Effector memory CD4-positive, alpha-beta T cell (primary cell): ENCODE results near the gene NACAD.

Source experiments
- DNase-seq, 3 donors: peaks; one replicate each; pipeline ENCODE4 v3.0.0-alpha.2; 2020
- H3K27ac ChIP-seq: 2 replicates; pipeline ENCODE4 v1.7.0; 2013; ENCODE audit warnings: mild to moderate bottlenecking, low read length, moderate library complexity; ENCODE audit not compliant: insufficient read depth, poor library complexity, severe bottlenecking
- H3K27me3 ChIP-seq: replicated peaks from 2 replicates; pipeline ENCODE4 v1.7.0; 2013; ENCODE audit warnings: mild to moderate bottlenecking, low read length; ENCODE audit not compliant: insufficient read depth, control insufficient read depth, poor library complexity, severe bottlenecking
- H3K36me3 ChIP-seq: 2 replicates; pipeline ENCODE4 v1.7.0; 2013; ENCODE audit warnings: mild to moderate bottlenecking, low read length, moderate library complexity; ENCODE audit not compliant: control insufficient read depth, insufficient read depth
- H3K4me1 ChIP-seq: 2 replicates; pipeline ENCODE4 v1.7.0; 2013; ENCODE audit warnings: low read length, mild to moderate bottlenecking; ENCODE audit not compliant: control insufficient read depth, insufficient read depth, poor library complexity, severe bottlenecking
- H3K4me3 ChIP-seq: 2 replicates; pipeline ENCODE4 v1.7.0; 2013; ENCODE audit warnings: low read length, low read depth, mild to moderate bottlenecking; ENCODE audit not compliant: insufficient read depth, poor library complexity, severe bottlenecking
- H3K9me3 ChIP-seq: 2 replicates; pipeline ENCODE4 v1.7.0; 2013; ENCODE audit warnings: mild to moderate bottlenecking, low read length, moderate library complexity; ENCODE audit not compliant: control insufficient read depth

The NACAD gene

DNA sequence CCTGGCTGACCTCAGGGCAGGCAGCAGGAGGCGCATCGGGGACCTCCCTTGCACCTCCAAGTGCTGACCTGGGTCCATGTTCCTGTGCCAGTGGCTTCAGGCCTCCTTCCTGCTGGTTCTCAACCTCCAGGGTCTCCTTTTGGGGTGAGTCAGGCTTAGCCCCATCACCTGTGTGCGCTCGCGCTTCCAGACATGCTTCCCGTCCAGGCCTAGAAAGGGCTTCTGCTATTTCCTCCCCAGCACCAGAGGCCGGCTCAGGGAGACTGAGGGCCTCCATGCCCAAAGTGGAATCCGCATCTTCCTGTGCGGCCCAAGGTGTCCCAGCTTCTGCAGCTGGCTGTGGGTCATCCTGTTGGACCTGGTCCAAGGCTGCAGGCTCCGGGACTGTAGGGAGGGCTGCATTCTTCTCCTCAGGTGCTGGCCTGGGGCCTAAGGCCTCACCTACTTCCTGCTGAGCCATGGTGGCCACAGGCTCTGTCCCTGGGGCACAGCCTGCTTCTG lies 5.9 kb downstream of the NACAD start:
- Histone ChIP-seq H3K4me3 (no peak overlapping the region), H3K4me1 (no peaks in the 10 kb centered on the region), H3K27me3 (no peaks in the 10 kb centered on the region), H3K27ac (no peak overlapping the region), H3K9me3 (no peaks in the 10 kb centered on the region), H3K36me3 (no peaks in the 10 kb centered on the region)
- no peak for DNase-seq

DNA sequence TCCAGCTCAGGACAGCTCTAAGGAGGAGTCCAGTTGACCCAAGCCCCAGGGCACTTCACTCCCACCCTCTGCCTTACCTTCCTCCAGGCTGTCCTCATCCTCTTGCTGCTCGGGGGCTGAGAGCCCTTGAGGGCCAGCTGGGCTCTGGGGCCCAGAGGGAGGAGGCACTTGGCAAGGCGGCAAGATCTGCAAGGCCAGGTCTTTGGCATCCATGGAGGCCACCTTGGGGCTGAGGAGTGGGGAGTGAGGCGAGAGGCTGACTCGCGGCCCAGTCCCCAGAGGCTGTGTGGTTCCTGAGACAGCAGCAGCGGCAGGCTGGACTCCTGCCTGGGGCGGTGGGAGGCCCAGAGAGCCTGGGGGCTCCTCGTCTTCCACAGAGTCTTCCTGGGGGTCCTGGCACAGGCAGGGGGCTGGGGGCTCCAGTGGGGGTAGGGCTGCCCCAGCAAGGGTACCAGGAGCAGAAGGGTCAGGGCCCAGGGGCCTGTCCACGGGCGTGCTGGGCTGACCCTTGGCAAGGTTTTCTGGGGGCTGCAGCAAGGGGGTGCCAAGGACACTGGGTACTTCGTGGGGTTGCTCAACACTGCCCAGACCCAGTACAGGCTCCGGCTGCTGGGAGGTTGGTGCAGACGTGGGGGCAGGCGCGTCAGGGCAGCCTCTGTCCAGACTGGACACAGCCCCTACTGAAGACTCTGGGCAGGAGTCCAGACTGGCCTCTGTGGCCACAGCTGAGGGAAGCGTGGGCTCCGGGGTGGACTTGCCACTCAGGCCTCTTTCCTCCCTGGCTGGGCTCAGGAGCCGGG lies 6.5 kb downstream of the NACAD start:
- Histone ChIP-seq H3K4me1 (no peaks in the 10 kb centered on the region), H3K27me3 (no peaks in the 10 kb centered on the region), H3K4me3 (no peak overlapping the region), H3K9me3 (no peaks in the 10 kb centered on the region), H3K36me3 (no peaks in the 10 kb centered on the region), H3K27ac (no peak overlapping the region)
- no peak for DNase-seq

DNA sequence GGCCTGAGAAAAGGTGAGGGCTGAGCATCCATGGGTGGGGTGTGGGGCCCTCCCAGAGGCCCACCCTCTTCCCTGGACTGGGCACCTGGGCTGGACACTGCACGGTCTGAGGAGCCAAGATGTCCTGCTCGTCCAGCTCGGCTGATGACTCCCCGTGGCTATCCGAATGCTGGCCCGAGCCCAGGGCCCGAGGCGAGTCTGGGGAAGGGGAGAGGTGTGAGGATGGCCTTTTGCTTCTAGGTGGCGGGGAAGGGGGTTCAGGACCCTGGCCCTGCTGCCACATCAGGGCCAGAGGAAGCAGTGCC lies 7.1 kb downstream of the NACAD start:
- DNase-seq: no peak
- no peak overlapping the region for H3K27ac ChIP-seq
- H3K4me3 ChIP-seq: no peak overlapping the region
- peaks cover 5% of the 10 kb centered on the region for H3K36me3 ChIP-seq
- H3K4me1 ChIP-seq: no peaks in the 10 kb centered on the region
- H3K9me3 ChIP-seq: no peaks in the 10 kb centered on the region
- no peaks in the 10 kb centered on the region for H3K27me3 ChIP-seq

- peaks cover 8% of the 10 kb centered on the region for H3K36me3 ChIP-seq
- H3K9me3 ChIP-seq: no peaks in the 10 kb centered on the region
- no peaks in the 10 kb centered on the region for H3K27me3 ChIP-seq
- no peaks in the 10 kb centered on the region for H3K4me1 ChIP-seq
- no peak overlapping the region for H3K27ac ChIP-seq
- no peak for DNase-seq
- no peak overlapping the region for H3K4me3 ChIP-seq
Measured at GRCh38 chr7:45080958-45081669, 7.7 kb downstream of the NACAD start.

GRCh38 chr7:45080265-45080957 lies 8.4 kb downstream of the NACAD start:
- H3K36me3 ChIP-seq: peaks cover 15% of the 10 kb centered on the region
- no peaks in the 10 kb centered on the region for H3K9me3 ChIP-seq
- no peak for DNase-seq
- no peak overlapping the region for H3K4me3 ChIP-seq
- no peak overlapping the region for H3K27ac ChIP-seq
- no peaks in the 10 kb centered on the region for H3K4me1 ChIP-seq
- no peaks in the 10 kb centered on the region for H3K27me3 ChIP-seq

DNA sequence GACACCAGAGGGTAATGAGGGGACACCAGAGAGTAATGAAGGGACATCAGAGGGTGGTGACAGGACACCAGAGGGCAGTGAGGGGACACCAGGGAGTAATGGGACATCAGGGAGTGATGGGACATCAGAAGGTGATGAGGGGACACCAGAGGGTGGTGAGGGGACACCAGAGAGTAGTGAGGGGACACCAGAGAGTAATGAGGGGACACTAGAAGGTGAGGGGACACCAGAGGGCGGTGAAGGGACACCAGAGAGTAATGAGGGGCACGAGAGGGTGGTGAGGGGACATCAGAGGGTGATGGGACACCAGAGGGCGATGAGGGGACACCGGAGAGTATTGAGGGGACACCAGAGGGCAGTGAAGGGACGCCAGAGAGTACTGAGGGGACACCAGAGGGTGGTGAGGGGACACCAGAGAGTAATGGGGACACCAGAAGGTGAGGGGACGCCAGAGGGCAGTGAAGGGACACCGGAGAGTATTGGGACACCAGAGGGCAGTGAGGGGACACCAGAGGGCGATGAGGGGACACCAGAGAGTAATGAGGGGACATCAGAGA lies 10.6 kb downstream of the NACAD start:
- no peak overlapping the region for H3K27ac ChIP-seq
- H3K27me3 ChIP-seq: no peaks in the 10 kb centered on the region
- no peaks in the 10 kb centered on the region for H3K9me3 ChIP-seq
- H3K4me1 ChIP-seq: no peaks in the 10 kb centered on the region
- H3K36me3 ChIP-seq: peaks cover 37% of the 10 kb centered on the region
- H3K4me3 ChIP-seq: no peak overlapping the region
- DNase-seq: no peak

- no peaks in the 10 kb centered on the region for H3K4me1 ChIP-seq
- H3K27ac ChIP-seq: no peak overlapping the region
- H3K4me3 ChIP-seq: no peak overlapping the region
- no peaks in the 10 kb centered on the region for H3K9me3 ChIP-seq
- no peak for DNase-seq
- peaks cover 43% of the 10 kb centered on the region for H3K36me3 ChIP-seq
- no peaks in the 10 kb centered on the region for H3K27me3 ChIP-seq
Measured at GRCh38 chr7:45077579-45077978, 11.2 kb downstream of the NACAD start.

DNA sequence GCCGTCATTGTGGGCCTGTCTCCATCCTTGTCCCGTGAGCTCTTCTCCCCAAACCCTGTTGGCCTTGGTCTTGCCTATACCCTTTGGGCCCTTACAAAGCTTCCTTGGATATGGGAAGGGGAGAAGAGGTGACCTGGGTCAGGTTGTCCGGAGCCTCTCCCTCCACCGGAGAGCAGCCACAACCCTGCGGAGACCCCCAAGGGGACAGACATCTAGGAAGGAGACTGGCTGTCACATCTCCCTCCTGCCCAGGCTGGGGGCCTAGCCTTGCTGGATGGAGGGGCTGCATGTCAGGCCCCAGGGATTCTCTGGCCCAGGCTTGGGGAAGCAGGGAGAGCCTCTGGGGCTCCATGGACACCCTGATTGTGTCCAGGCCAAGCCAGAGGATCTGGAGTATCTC lies 11.8 kb downstream of the NACAD start:
- Histone ChIP-seq H3K4me1 (no peaks in the 10 kb centered on the region), H3K27ac (no peak overlapping the region), H3K9me3 (no peaks in the 10 kb centered on the region), H3K4me3 (no peak overlapping the region), H3K27me3 (no peaks in the 10 kb centered on the region), H3K36me3 (peaks cover 49% of the 10 kb centered on the region)
- DNase-seq: no peak

- Histone ChIP-seq H3K9me3 (no peaks in the 10 kb centered on the region), H3K4me3 (no peak overlapping the region), H3K4me1 (no peaks in the 10 kb centered on the region), H3K36me3 (peaks cover 57% of the 10 kb centered on the region), H3K27ac (no peak overlapping the region), H3K27me3 (no peaks in the 10 kb centered on the region)
- DNase-seq: no peak
Measured at GRCh38 chr7:45075871-45076796, 12.6 kb downstream of the NACAD start.
